GM23338 (cell line): Measurements from ENCODE around the gene BRME1. TPM values are rescaled to one million over a fixed set of nuclear protein-coding genes. Genes with fewer than 3 reads are reported as not detected.

ENCODE experiments used
- ATAC-seq: fragments of 200-7000 bp; cut with Tn5 transposase; 3 replicates; pipeline ENCODE4 v1.9.1; 2020
- DNase-seq: peaks from one replicate; pipeline ENCODE4 v3.0.0-alpha.2; 2015; ENCODE audit warnings: low spot score
- H2AFZ ChIP-seq: fragments of 200-600 bp; sonication (generic); 2 replicates; pipeline ENCODE4 v1.8.0; 2016; ENCODE audit warnings: antibody characterized with exemption, mild to moderate bottlenecking, moderate library complexity
- H3F3A ChIP-seq: fragments of 200-600 bp; sonication (generic); replicated peaks from 2 replicates; pipeline ENCODE4 v1.8.0; 2017; ENCODE audit warnings: antibody characterized with exemption, mixed run types, low read depth
- H3K27ac ChIP-seq: fragments of 200-600 bp; sonication (generic); 2 replicates; pipeline ENCODE4 v1.6.1; 2016; ENCODE audit warnings: low read depth
- H3K27me3 ChIP-seq: fragments of 200-600 bp; sonication (generic); 2 replicates; pipeline ENCODE4 v1.8.0; 2016; ENCODE audit warnings: mild to moderate bottlenecking, mixed run types, moderate library complexity; ENCODE audit not compliant: insufficient read depth
- H3K36me3 ChIP-seq: fragments of 200-600 bp; sonication (generic); 2 replicates; pipeline ENCODE4 v1.8.0; 2016; ENCODE audit warnings: mild to moderate bottlenecking; ENCODE audit not compliant: insufficient read depth
- H3K4me1 ChIP-seq: fragments of 200-600 bp; sonication (generic); 2 replicates; pipeline ENCODE4 v1.8.0; 2016; ENCODE audit warnings: mild to moderate bottlenecking, moderate library complexity; ENCODE audit not compliant: insufficient read depth
- H3K4me2 ChIP-seq: fragments of 200-600 bp; sonication (generic); 2 replicates; pipeline ENCODE4 v1.7.1; 2017; ENCODE audit warnings: mixed run types
- H3K4me3 ChIP-seq: fragments of 200-600 bp; sonication (generic); 2 replicates; pipeline ENCODE4 v1.6.1; 2016; ENCODE audit warnings: mixed run types
- H3K79me2 ChIP-seq: fragments of 200-600 bp; sonication (generic); replicated peaks from 2 replicates; pipeline ENCODE4 v1.8.0; 2017; ENCODE audit warnings: mild to moderate bottlenecking; ENCODE audit not compliant: insufficient read depth
- H3K9me2 ChIP-seq: fragments of 200-600 bp; sonication (generic); 2 replicates; pipeline ENCODE4 v1.8.0; 2017; ENCODE audit not compliant: insufficient read depth
- H4K20me1 ChIP-seq: fragments of 200-600 bp; sonication (generic); replicated peaks from 2 replicates; pipeline ENCODE4 v1.8.0; 2017; ENCODE audit warnings: mild to moderate bottlenecking; ENCODE audit not compliant: insufficient read depth
- H3K27ac Mint-ChIP-seq: 2 replicates; pipeline ENCODE4 v1.8.0; 2020; ENCODE audit warnings: inconsistent platforms, mild to moderate bottlenecking, moderate library complexity, mixed read lengths
- H3K27me3 Mint-ChIP-seq: 3 replicates; pipeline ENCODE4 v1.8.0; 2022; ENCODE audit warnings: low read depth, mild to moderate bottlenecking, moderate library complexity, mixed read lengths, inconsistent platforms; ENCODE audit not compliant: insufficient read depth, poor library complexity
- H3K36me3 Mint-ChIP-seq: 3 replicates; pipeline ENCODE4 v1.8.0; 2021; ENCODE audit warnings: low read depth, mild to moderate bottlenecking, inconsistent platforms, moderate library complexity, mixed read lengths
- H3K4me1 Mint-ChIP-seq: 3 replicates; pipeline ENCODE4 v1.8.0; 2020; ENCODE audit warnings: mild to moderate bottlenecking, inconsistent platforms, mixed read lengths
- H3K4me3 Mint-ChIP-seq: 3 replicates; pipeline ENCODE4 v1.8.0; 2021; ENCODE audit warnings: moderate library complexity, mild to moderate bottlenecking, inconsistent platforms, mixed read lengths
- H3K9me3 Mint-ChIP-seq: 3 replicates; pipeline ENCODE4 v1.8.0; 2020; ENCODE audit warnings: moderate library complexity, mild to moderate bottlenecking, inconsistent platforms, mixed read lengths
- CREB1 ChIP-seq: fragments of 250-450 bp; sonication (Bioruptor Pico); IDR thresholded peaks from 2 replicates; pipeline ENCODE4 v1.5.0; 2020; ENCODE audit warnings: low read depth, mild to moderate bottlenecking, moderate library complexity
- CTCF ChIP-seq, 2 experiments: fragments of 200-600 bp in 1 of 2; sonication (generic) in 1 of 2; conservative IDR thresholded peaks; 2 replicates each; pipeline versions ENCODE4 v1.5.1 to v1.6.1; 2016 to 2017; ENCODE audit warnings: antibody characterized with exemption in 2 of 2, low read depth in 2 of 2, mild to moderate bottlenecking in 2 of 2, moderate library complexity in 1 of 2
- EZH2phosphoT487 ChIP-seq: fragments of 200-600 bp; sonication (generic); IDR thresholded peaks from one replicate; pipeline ENCODE4 v1.8.1; 2018; ENCODE audit warnings: antibody characterized with exemption; ENCODE audit not compliant: unreplicated experiment
- JUNB ChIP-seq: IDR thresholded peaks from one replicate; pipeline ENCODE4 v1.6.1; 2016; ENCODE audit warnings: antibody characterized with exemption; ENCODE audit not compliant: unreplicated experiment
- NANOG ChIP-seq: IDR thresholded peaks from 2 replicates; pipeline ENCODE4 v1.6.1; 2016; ENCODE audit warnings: antibody characterized with exemption, borderline replicate concordance
- REST ChIP-seq: IDR thresholded peaks from one replicate; pipeline ENCODE4 v1.6.1; 2018; ENCODE audit warnings: antibody characterized with exemption; ENCODE audit not compliant: unreplicated experiment
- STAT1 ChIP-seq: IDR thresholded peaks from one replicate; pipeline ENCODE4 v1.6.1; 2016; ENCODE audit warnings: antibody characterized with exemption; ENCODE audit not compliant: unreplicated experiment
- ZNF114 ChIP-seq: fragments of 250-450 bp; sonication (Bioruptor Pico); IDR thresholded peaks from 2 replicates; pipeline ENCODE4 v1.5.0; 2020; ENCODE audit warnings: mild to moderate bottlenecking, moderate library complexity
- polyA plus RNA-seq: library from polyadenylated mRNA; unstranded; fragments of >200 nt; fragmentation: Nextera tagmentation; extraction: Ambion mirVana; gene quantifications from 2 replicates; pipeline ENCODE4 v1.2.1, GENCODE V29; 2016
- total RNA-seq: library from RNA; depleted of rRNA; stranded (reverse); fragments of >200 nt; shearing (Covaris generic); gene quantifications from 2 replicates; pipeline ENCODE4 v1.2.3, GENCODE V29; 2014

Gene BRME1
- total and polyA plus RNA-seq, 2 experiments from 2014 or later = 3.9 to 4.0 TPM

GRCh38 chr19:13841086-13841961 is 64.6 kb downstream of the BRME1 start:
- Mint-ChIP-seq H3K9me3 (0 out of 3 replicates have a peak, but pooled peaks cover 3% of the 10 kb centered on the region), H3K36me3 (no peaks in the 10 kb centered on the region; the same call in 2 of the 3 replicates), H3K27ac (no peak overlapping the region), H3K4me3 (peak overlapping the region; percentile 84), H3K27me3 (peaks cover 24% of the 10 kb centered on the region), H3K4me1 (peaks cover 36% of the 10 kb centered on the region)
- H3K9me2 ChIP-seq = no peaks in the 10 kb centered on the region
- no peak for DNase-seq
- H3K27ac ChIP-seq = no peak overlapping the region
- no peak overlapping the region for H2AFZ ChIP-seq
- ATAC-seq = no peak
- H3K36me3 ChIP-seq = no peaks in the 10 kb centered on the region
- no peaks in the 10 kb centered on the region; the same call in 1 of the 2 replicates for H4K20me1 ChIP-seq
- peaks cover 21% of the 10 kb centered on the region for H3F3A ChIP-seq
- TF ChIP-seq CREB1 (CRISPR knock-in tag) (no peak), EZH2phosphoT487 (no peak)
- H3K4me1 ChIP-seq = peaks cover 36% of the 10 kb centered on the region
- peak overlapping the region; percentile 74 for H3K4me3 ChIP-seq
- H3K79me2 ChIP-seq = peaks cover 14% of the 10 kb centered on the region; the same call in 1 of the 2 replicates
- H3K4me2 ChIP-seq = peak overlapping the region; percentile 99
- no peaks in the 10 kb centered on the region for H3K27me3 ChIP-seq

DNA sequence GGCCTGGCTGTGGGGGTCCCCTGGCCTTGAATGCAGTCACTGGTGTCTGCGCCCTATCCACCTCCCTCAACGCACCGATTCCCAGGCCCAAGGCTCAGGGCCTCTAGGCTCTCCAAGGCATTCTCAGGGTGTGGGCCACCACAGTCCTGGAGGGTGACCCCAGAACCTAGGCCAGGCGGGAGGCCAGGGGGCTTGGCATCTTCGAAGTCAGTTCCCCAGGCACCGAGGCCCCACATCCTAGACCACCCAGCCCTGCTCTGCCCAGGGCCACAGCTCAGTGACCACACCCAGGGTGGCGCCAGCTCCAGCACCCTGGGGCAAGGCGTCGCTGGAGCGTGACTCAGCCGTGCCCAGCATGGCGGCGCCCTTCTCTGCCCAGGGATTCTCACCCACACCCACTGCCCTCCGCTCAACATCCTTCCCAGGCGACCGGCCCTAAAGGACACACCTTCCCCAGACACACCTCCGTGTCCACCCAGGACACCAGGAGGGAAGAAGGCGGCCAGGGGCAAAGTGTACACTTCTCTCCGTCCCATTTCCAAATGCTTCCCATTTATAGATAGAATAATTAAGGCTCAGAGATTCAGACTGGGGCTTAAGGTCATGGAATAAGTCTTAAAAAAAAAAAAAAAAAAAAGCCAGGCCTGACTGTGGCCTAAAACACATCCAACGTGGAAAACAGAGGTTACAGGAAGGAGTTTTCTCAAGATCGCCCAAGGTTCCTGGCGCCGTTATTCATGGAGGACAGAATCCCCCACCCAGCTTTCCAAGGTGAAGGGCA is 65.4 kb downstream of the BRME1 start:
- peaks cover 14% of the 10 kb centered on the region; the same call in 1 of the 2 replicates for H3F3A ChIP-seq
- H3K27ac ChIP-seq = no peak overlapping the region
- H3K4me2 ChIP-seq = peak overlapping the region; percentile 64; the same call in 1 of the 2 replicates
- ATAC-seq (no peak), DNase-seq (no peak)
- peaks cover 14% of the 10 kb centered on the region; the same call in 1 of the 2 replicates for H3K79me2 ChIP-seq
- H3K4me3 Mint-ChIP-seq = peak overlapping the region; percentile 23; the same call in 1 of the 3 replicates
- no peaks in the 10 kb centered on the region; the same call in 1 of the 2 replicates for H4K20me1 ChIP-seq
- H3K9me3 Mint-ChIP-seq = no peaks in the 10 kb centered on the region
- no peaks in the 10 kb centered on the region; the same call in 2 of the 3 replicates for H3K36me3 Mint-ChIP-seq
- H3K27me3 ChIP-seq = no peaks in the 10 kb centered on the region
- H3K36me3 ChIP-seq = no peaks in the 10 kb centered on the region
- peaks cover 30% of the 10 kb centered on the region for H3K4me1 ChIP-seq
- peaks cover 20% of the 10 kb centered on the region for H3K27me3 Mint-ChIP-seq
- no peak overlapping the region for H3K4me3 ChIP-seq
- no peak overlapping the region for H2AFZ ChIP-seq
- peaks cover 29% of the 10 kb centered on the region for H3K4me1 Mint-ChIP-seq
- no peaks in the 10 kb centered on the region for H3K9me2 ChIP-seq
- no peak overlapping the region; the same call in 1 of the 2 replicates for H3K27ac Mint-ChIP-seq
- TF ChIP-seq CTCF (conservative IDR thresholded peaks at IDR 0.05; ENCODE audit: low read depth in 2 of 2) (no peak), REST (no peak), ZNF114 (CRISPR knock-in tag) (no peak), STAT1 (no peak), JUNB (no peak), NANOG (no peak), CREB1 (CRISPR knock-in tag) (no peak)
